CD4-positive, alpha-beta memory T cell (primary cell): ENCODE results near the gene STAMBP. TPM values are rescaled to one million over a fixed set of nuclear protein-coding genes. Genes with fewer than 3 reads are reported as not detected.

Experiments used
- CTCF ChIA-PET: fragments of 350-600 bp; sonication (Branson Sonifier 250); formaldehyde crosslinking; loops from one replicate; lab custom pipeline; 2021; ENCODE audit warnings: inconsistent platforms; ENCODE audit not compliant: partially characterized antibody; lab: Charles Lee
- POLR2A ChIA-PET: fragments of 350-600 bp; sonication (Branson Sonifier 250); formaldehyde crosslinking; loops from one replicate; lab custom pipeline; 2021; ENCODE audit not compliant: partially characterized antibody; lab: Charles Lee
- DNase-seq, 5 donors: peaks; one replicate each; pipeline versions ENCODE4 v3.0.0 to v3.0.0-alpha.2; 2020 to 2022; ENCODE audit warnings: mixed read lengths in 1 of 5
- H3K27ac ChIP-seq: one replicate; pipeline ENCODE4 v1.7.0; 2013; ENCODE audit warnings: low read depth, low read length
- H3K27me3 ChIP-seq: 2 replicates; pipeline ENCODE4 v1.7.0; 2013; ENCODE audit warnings: mild to moderate bottlenecking, low read length, moderate library complexity; ENCODE audit not compliant: insufficient read depth
- H3K36me3 ChIP-seq: 2 replicates; pipeline ENCODE4 v1.7.0; 2013; ENCODE audit warnings: mild to moderate bottlenecking, low read length, moderate library complexity; ENCODE audit not compliant: insufficient read depth
- H3K4me1 ChIP-seq: 2 replicates; pipeline ENCODE4 v1.7.0; 2013; ENCODE audit warnings: mild to moderate bottlenecking, low read length, moderate library complexity; ENCODE audit not compliant: insufficient read depth
- H3K4me3 ChIP-seq, 2 donors: one replicate each; pipeline ENCODE4 v1.7.0; 2013; ENCODE audit warnings: low read length in 2 of 2, mild to moderate bottlenecking in 1 of 2
- H3K9me3 ChIP-seq, 2 donors: one replicate each; pipeline ENCODE4 v1.7.0; 2013; ENCODE audit warnings: low read length in 2 of 2, control low read depth in 1 of 2; ENCODE audit not compliant: control insufficient read depth in 1 of 2
- H3K27ac Mint-ChIP-seq, 7 donors: one replicate each; pipeline ENCODE4 v1.8.0; 2020 to 2021; ENCODE audit warnings: mixed read lengths in 7 of 7, mild to moderate bottlenecking in 6 of 7, inconsistent platforms in 3 of 7, moderate library complexity in 3 of 7
- H3K27me3 Mint-ChIP-seq, 2 donors: one replicate each; pipeline ENCODE4 v1.8.0; 2020 to 2021; ENCODE audit warnings: mixed read lengths in 2 of 2
- H3K36me3 Mint-ChIP-seq, 2 donors: one replicate each; pipeline ENCODE4 v1.8.0; 2020 to 2021; ENCODE audit warnings: mixed read lengths in 2 of 2, inconsistent platforms in 1 of 2, mild to moderate bottlenecking in 1 of 2
- H3K4me1 Mint-ChIP-seq, 4 donors: one replicate each; pipeline ENCODE4 v1.8.0; 2020 to 2021; ENCODE audit warnings: mixed read lengths in 4 of 4, mild to moderate bottlenecking in 1 of 4
- H3K4me3 Mint-ChIP-seq, 8 donors: one replicate each; pipeline ENCODE4 v1.8.0; 2020 to 2021; ENCODE audit warnings: mixed read lengths in 8 of 8, mild to moderate bottlenecking in 7 of 8, moderate library complexity in 6 of 8, inconsistent platforms in 3 of 8
- H3K9me3 Mint-ChIP-seq, 8 donors: one replicate each; pipeline ENCODE4 v1.8.0; 2020 to 2021; ENCODE audit warnings: mixed read lengths in 8 of 8, mild to moderate bottlenecking in 5 of 8, inconsistent platforms in 3 of 8, moderate library complexity in 1 of 8
- intact Hi-C: fragments of 100-400 bp; cut with micrococcal nuclease; formaldehyde crosslinking; loops from one replicate; pipeline ENCODE4 v1.15.1; 2023
- polyA plus RNA-seq, 2 donors: library from polyadenylated mRNA; unstranded; fragments of 300-500 nt; fragmentation: Illumina TruSeq; gene quantifications; one replicate each; pipeline ENCODE4 v1.2.3, GENCODE V29; 2021
- total RNA-seq, 2 experiments: library from RNA; stranded (reverse); gene quantifications; one replicate each; pipeline ENCODE4 v1.2.3, GENCODE V29; 2021

Gene STAMBP
- total and polyA plus RNA-seq, 4 experiments from 2014 or later: 34.8 to 49.5 (median 41.7) TPM

GRCh38 chr2:73919596-73920228 is 91.0 kb downstream of the STAMBP start:
- Histone ChIP-seq H3K9me3 (no peaks in the 10 kb centered on the region), H3K36me3 (no peaks in the 10 kb centered on the region), H3K27ac (no peak overlapping the region), H3K4me1 (no peaks in the 10 kb centered on the region), H3K27me3 (no peaks in the 10 kb centered on the region), H3K4me3 (no peak overlapping the region)
- no peaks in the 10 kb centered on the region for H3K9me3 Mint-ChIP-seq
- no peak overlapping the region for H3K4me3 Mint-ChIP-seq
- no peaks in the 10 kb centered on the region for H3K27me3 Mint-ChIP-seq
- no peak for DNase-seq
- intact Hi-C loops: loop anchor here (10.0 kb wide), 1 partner anchor 535 kb away; the partner anchor contains the start of genes INO80B and WBP1
- no peaks in the 10 kb centered on the region for H3K4me1 Mint-ChIP-seq
- H3K36me3 Mint-ChIP-seq: no peaks in the 10 kb centered on the region
- POLR2A ChIA-PET: no interaction called here
- CTCF ChIA-PET: no interaction called here
- H3K27ac Mint-ChIP-seq: no peak overlapping the region

- Histone ChIP-seq H3K27ac (no peak overlapping the region), H3K36me3 (no peaks in the 10 kb centered on the region), H3K4me1 (peaks cover 2% of the 10 kb centered on the region), H3K4me3 (no peak overlapping the region), H3K27me3 (no peaks in the 10 kb centered on the region), H3K9me3 (no peaks in the 10 kb centered on the region)
- H3K4me1 Mint-ChIP-seq: peaks cover 0 to under 1% (median under 1%) of the 10 kb centered on the region in 4 donors
- no peaks in the 10 kb centered on the region for H3K9me3 Mint-ChIP-seq
- no peak overlapping the region for H3K4me3 Mint-ChIP-seq
- DNase-seq: peak in 2 of 5 donors; percentile 22 to 25
- H3K27me3 Mint-ChIP-seq: no peaks in the 10 kb centered on the region
- no peaks in the 10 kb centered on the region for H3K36me3 Mint-ChIP-seq
- ChIA-PET POLR2A (interaction anchor here (1.1 kb wide), 1 partner anchor 9 kb away, joined by 3 read pairs; no protein-coding TSS in a partner anchor), CTCF (interaction anchor here (1.0 to 1.6 kb wide), 5 partner anchors 9 to 226 kb away, joined by 3 to 7 read pairs (median 4); no protein-coding TSS in a partner anchor)
- intact Hi-C loops: loop anchor here (10.0 kb wide), 1 partner anchor 534 kb away; the partner anchor contains the start of genes INO80B and WBP1
- peak overlapping the region in 3 of 7 donors; percentile 37 to 74 (median 51) for H3K27ac Mint-ChIP-seq
Measured at GRCh38 chr2:73920577-73921545, 92.1 kb downstream of the STAMBP start.

- ChIA-PET POLR2A (interaction anchor here (1.1 kb wide), 1 partner anchor 8 kb away, joined by 3 read pairs; no protein-coding TSS in a partner anchor), CTCF (interaction anchor here (1.0 to 1.6 kb wide), 5 partner anchors 10 to 226 kb away, joined by 3 to 7 read pairs (median 4); no protein-coding TSS in a partner anchor)
- no peaks in the 10 kb centered on the region for H3K36me3 ChIP-seq
- H3K4me3 ChIP-seq: no peak overlapping the region
- H3K4me1 ChIP-seq: peaks cover 7% of the 10 kb centered on the region
- intact Hi-C loops: loop anchor here (10.0 kb wide), 1 partner anchor 533 kb away; the partner anchor contains the start of genes INO80B and WBP1
- Mint-ChIP-seq H3K36me3 (peaks cover 0 to under 1% of the 10 kb centered on the region in 2 donors), H3K27me3 (no peaks in the 10 kb centered on the region), H3K4me1 (peaks cover 3 to 8% (median 4%) of the 10 kb centered on the region in 4 donors), H3K9me3 (no peaks in the 10 kb centered on the region), H3K27ac (no peak overlapping the region), H3K4me3 (no peak overlapping the region)
- no peaks in the 10 kb centered on the region for H3K9me3 ChIP-seq
- no peaks in the 10 kb centered on the region for H3K27me3 ChIP-seq
- no peak overlapping the region for H3K27ac ChIP-seq
- DNase-seq: no peak
Measured at GRCh38 chr2:73921581-73921980, 92.8 kb downstream of the STAMBP start.

GRCh38 chr2:73922681-73923080 is 93.9 kb downstream of the STAMBP start:
- H3K36me3 Mint-ChIP-seq: peaks cover 0 to 2% of the 10 kb centered on the region in 2 donors
- Histone ChIP-seq H3K27ac (no peak overlapping the region), H3K4me1 (peaks cover 11% of the 10 kb centered on the region), H3K9me3 (no peaks in the 10 kb centered on the region), H3K27me3 (no peaks in the 10 kb centered on the region), H3K4me3 (no peak overlapping the region), H3K36me3 (no peaks in the 10 kb centered on the region)
- H3K4me3 Mint-ChIP-seq: no peak overlapping the region
- no peaks in the 10 kb centered on the region for H3K27me3 Mint-ChIP-seq
- peaks cover 6 to 15% (median 9%) of the 10 kb centered on the region in 4 donors for H3K4me1 Mint-ChIP-seq
- DNase-seq: no peak
- POLR2A ChIA-PET: no interaction called here
- H3K27ac Mint-ChIP-seq: peak overlapping the region in 1 of 7 donors; percentile 68
- no peaks in the 10 kb centered on the region for H3K9me3 Mint-ChIP-seq
- CTCF ChIA-PET: interaction anchor here (1.0 to 1.5 kb wide), 3 partner anchors 11 to 225 kb away, joined by 3 to 4 read pairs (median 3); partner anchors contain the start of gene BOLA3
- intact Hi-C loops: loop anchor here (10.0 kb wide), 1 partner anchor 532 kb away; the partner anchor contains the start of genes INO80B and WBP1

Other genes starting within 250 kb of the STAMBP start
- gene NAT8, start 186.5 kb upstream of the STAMBP start, total RNA-seq: not detected
- not detected for gene NAT8, start 186.5 kb upstream of the STAMBP start, polyA plus RNA-seq
- gene TPRKB, start 91.6 kb upstream of the STAMBP start, total RNA-seq: 10 to 100 TPM; 31.7 to 33.0 TPM
- gene TPRKB, start 91.6 kb upstream of the STAMBP start, polyA plus RNA-seq: 10 to 100 TPM; 64.4 to 74.4 TPM
- gene DUSP11, start 48.9 kb upstream of the STAMBP start, total RNA-seq: 10 to 100 TPM; 45.5 to 45.7 TPM
- 10 to 100 TPM; 61.6 to 80.5 TPM for gene DUSP11, start 48.9 kb upstream of the STAMBP start, polyA plus RNA-seq
- not detected for gene C2orf78, start 44.8 kb upstream of the STAMBP start, total RNA-seq
- gene C2orf78, start 44.8 kb upstream of the STAMBP start, polyA plus RNA-seq: not detected
- not detected for gene ACTG2, start 64.0 kb downstream of the STAMBP start, total RNA-seq
- not detected for gene ACTG2, start 64.0 kb downstream of the STAMBP start, polyA plus RNA-seq
- 10 to 100 TPM; 52.2 to 55.5 TPM for gene DGUOK, start 97.9 kb downstream of the STAMBP start, total RNA-seq
- 100 to 1,000 TPM; 185 to 199 TPM for gene DGUOK, start 97.9 kb downstream of the STAMBP start, polyA plus RNA-seq
- gene TET3, start 155.9 kb downstream of the STAMBP start, total RNA-seq: 10 to 100 TPM; 18.2 to 19.4 TPM
- under 1 TPM; 0.03 to 0.57 TPM for gene TET3, start 155.9 kb downstream of the STAMBP start, polyA plus RNA-seq